ENCODE measurements around the gene RBP2.

RBP2 gene

GRCh38 chr3:139441656-139442055, 34.7 kb downstream of the RBP2 start:
- H3K9me3 Mint-ChIP-seq = no peaks in the 10 kb centered on the region
- H3K27me3 Mint-ChIP-seq = no peaks in the 10 kb centered on the region

GRCh38 chr3:139440639-139441556, 35.4 kb downstream of the RBP2 start:
- no peak overlapping the region for H3K27ac Mint-ChIP-seq
- no peaks in the 10 kb centered on the region for H3K36me3 Mint-ChIP-seq (ENCODE audit: low read depth)
- no peak overlapping the region for H3K4me3 Mint-ChIP-seq
- no peaks in the 10 kb centered on the region for H3K4me1 Mint-ChIP-seq (ENCODE audit: low read depth)
- H3K27me3 Mint-ChIP-seq = no peaks in the 10 kb centered on the region
- no peaks in the 10 kb centered on the region for H3K9me3 Mint-ChIP-seq
- DNase-seq = no peak

More at GRCh38 chr3:139441656-139442055, 34.7 kb downstream of the RBP2 start:
- Mint-ChIP-seq H3K4me1 (ENCODE audit: low read depth) (no peaks in the 10 kb centered on the region), H3K27ac (no peak overlapping the region), H3K36me3 (ENCODE audit: low read depth) (no peaks in the 10 kb centered on the region), H3K4me3 (no peak overlapping the region)
- no peak for DNase-seq

GRCh38 chr3:139439278-139439677, 37.0 kb downstream of the RBP2 start:
- Mint-ChIP-seq H3K36me3 (ENCODE audit: low read depth) (no peaks in the 10 kb centered on the region), H3K27me3 (no peaks in the 10 kb centered on the region), H3K9me3 (no peaks in the 10 kb centered on the region), H3K4me1 (ENCODE audit: low read depth) (no peaks in the 10 kb centered on the region), H3K27ac (no peak overlapping the region), H3K4me3 (no peak overlapping the region)
- DNase-seq = no peak

- no peaks in the 10 kb centered on the region for H3K9me3 Mint-ChIP-seq
- H3K27ac Mint-ChIP-seq = no peak overlapping the region
- H3K4me3 Mint-ChIP-seq = no peak overlapping the region
- no peaks in the 10 kb centered on the region for H3K27me3 Mint-ChIP-seq
- no peak for DNase-seq
- no peaks in the 10 kb centered on the region for H3K36me3 Mint-ChIP-seq (ENCODE audit: low read depth)
- no peaks in the 10 kb centered on the region for H3K4me1 Mint-ChIP-seq (ENCODE audit: low read depth)
These were observed 41.5 kb downstream of the RBP2 start for GRCh38 chr3:139434764-139435307.

- Mint-ChIP-seq H3K27ac (no peak overlapping the region), H3K36me3 (ENCODE audit: low read depth) (no peaks in the 10 kb centered on the region), H3K4me3 (no peak overlapping the region), H3K27me3 (no peaks in the 10 kb centered on the region), H3K4me1 (ENCODE audit: low read depth) (no peaks in the 10 kb centered on the region), H3K9me3 (no peaks in the 10 kb centered on the region)
- no peak for DNase-seq
These were observed 42.1 kb downstream of the RBP2 start for GRCh38 chr3:139434228-139434627.

- Mint-ChIP-seq H3K4me3 (no peak overlapping the region), H3K27ac (no peak overlapping the region), H3K4me1 (ENCODE audit: low read depth) (no peaks in the 10 kb centered on the region), H3K9me3 (no peaks in the 10 kb centered on the region), H3K36me3 (ENCODE audit: low read depth) (no peaks in the 10 kb centered on the region), H3K27me3 (no peaks in the 10 kb centered on the region)
- DNase-seq = no peak
These were observed 43.2 kb downstream of the RBP2 start for GRCh38 chr3:139433089-139433488.

- Mint-ChIP-seq H3K27me3 (no peaks in the 10 kb centered on the region), H3K36me3 (ENCODE audit: low read depth) (no peaks in the 10 kb centered on the region), H3K4me1 (ENCODE audit: low read depth) (no peaks in the 10 kb centered on the region), H3K9me3 (no peaks in the 10 kb centered on the region), H3K27ac (no peak overlapping the region), H3K4me3 (no peak overlapping the region)
- DNase-seq = no peak
These were observed 45.8 kb downstream of the RBP2 start for GRCh38 chr3:139430493-139430892.

- Mint-ChIP-seq H3K27me3 (no peaks in the 10 kb centered on the region), H3K9me3 (no peaks in the 10 kb centered on the region)
These were observed 48.8 kb downstream of the RBP2 start for GRCh38 chr3:139427283-139428060.

GRCh38 chr3:139425745-139426400, 50.4 kb downstream of the RBP2 start:
- H3K27ac Mint-ChIP-seq = no peak overlapping the region
- H3K4me3 Mint-ChIP-seq = no peak overlapping the region

More at GRCh38 chr3:139427283-139428060, 48.8 kb downstream of the RBP2 start:
- DNase-seq = no peak
- Mint-ChIP-seq H3K36me3 (ENCODE audit: low read depth) (peaks cover 6% of the 10 kb centered on the region), H3K4me3 (no peak overlapping the region), H3K4me1 (ENCODE audit: low read depth) (no peaks in the 10 kb centered on the region), H3K27ac (no peak overlapping the region)

GRCh38 chr3:139423232-139423631, 53.1 kb downstream of the RBP2 start:
- H3K27me3 Mint-ChIP-seq = no peaks in the 10 kb centered on the region

More at GRCh38 chr3:139425745-139426400, 50.4 kb downstream of the RBP2 start:
- H3K27me3 Mint-ChIP-seq = no peaks in the 10 kb centered on the region
- no peak for DNase-seq
- no peaks in the 10 kb centered on the region for H3K4me1 Mint-ChIP-seq (ENCODE audit: low read depth)
- no peaks in the 10 kb centered on the region for H3K9me3 Mint-ChIP-seq
- peaks cover 6% of the 10 kb centered on the region for H3K36me3 Mint-ChIP-seq (ENCODE audit: low read depth)

GRCh38 chr3:139421460-139421859, 54.9 kb downstream of the RBP2 start:
- Mint-ChIP-seq H3K9me3 (peaks cover 15% of the 10 kb centered on the region), H3K4me3 (no peak overlapping the region), H3K27me3 (no peaks in the 10 kb centered on the region), H3K36me3 (ENCODE audit: low read depth) (peaks cover 14% of the 10 kb centered on the region), H3K4me1 (ENCODE audit: low read depth) (no peaks in the 10 kb centered on the region), H3K27ac (no peak overlapping the region)
- DNase-seq = no peak

More at GRCh38 chr3:139423232-139423631, 53.1 kb downstream of the RBP2 start:
- no peaks in the 10 kb centered on the region for H3K4me1 Mint-ChIP-seq (ENCODE audit: low read depth)
- H3K4me3 Mint-ChIP-seq = no peak overlapping the region
- no peaks in the 10 kb centered on the region for H3K9me3 Mint-ChIP-seq
- peaks cover 6% of the 10 kb centered on the region for H3K36me3 Mint-ChIP-seq (ENCODE audit: low read depth)
- no peak for DNase-seq
- H3K27ac Mint-ChIP-seq = no peak overlapping the region

GRCh38 chr3:139421040-139421439, 55.3 kb downstream of the RBP2 start:
- H3K4me1 Mint-ChIP-seq (ENCODE audit: low read depth) = no peaks in the 10 kb centered on the region
- peaks cover 16% of the 10 kb centered on the region for H3K9me3 Mint-ChIP-seq
- H3K4me3 Mint-ChIP-seq = no peak overlapping the region
- H3K27me3 Mint-ChIP-seq = no peaks in the 10 kb centered on the region
- DNase-seq = no peak
- H3K36me3 Mint-ChIP-seq (ENCODE audit: low read depth) = peaks cover 14% of the 10 kb centered on the region
- H3K27ac Mint-ChIP-seq = no peak overlapping the region

- Mint-ChIP-seq H3K4me3 (no peak overlapping the region), H3K9me3 (peaks cover 41% of the 10 kb centered on the region), H3K27me3 (no peaks in the 10 kb centered on the region), H3K27ac (no peak overlapping the region), H3K36me3 (ENCODE audit: low read depth) (peaks cover 15% of the 10 kb centered on the region), H3K4me1 (ENCODE audit: low read depth) (no peaks in the 10 kb centered on the region)
- DNase-seq = no peak
These were observed 58.2 kb downstream of the RBP2 start for GRCh38 chr3:139418144-139418543.

GRCh38 chr3:139416275-139416674, 60.0 kb downstream of the RBP2 start:
- Mint-ChIP-seq H3K4me3 (no peak overlapping the region), H3K4me1 (ENCODE audit: low read depth) (no peaks in the 10 kb centered on the region), H3K36me3 (ENCODE audit: low read depth) (peaks cover 12% of the 10 kb centered on the region), H3K9me3 (peaks cover 55% of the 10 kb centered on the region), H3K27ac (no peak overlapping the region), H3K27me3 (no peaks in the 10 kb centered on the region)
- DNase-seq = no peak

Measured in activated T-cell treated with anti-CD3 and anti-CD28 coated beads, Interleukin-2, amount 50 U/mL, for 24 hours (primary cell).